A549 (cell line): ENCODE data around the gene YPEL4. TPM values are rescaled to one million over a fixed set of nuclear protein-coding genes. Genes with fewer than 3 reads are reported as not detected.

Experiments used
- ATAC-seq, 2 experiments: fragments of 200-7000 bp in 1 of 2; fragments of >200 bp in 1 of 2; cut with Nextera tagmentation in 1 of 2; cut with Tn5 transposase in 1 of 2; 3 replicates each; pipeline versions ENCODE4 v1.8.0 to v1.9.1; 2018 to 2020; ENCODE audit warnings: mild to moderate bottlenecking in 1 of 2, moderate library complexity in 1 of 2
- CTCF ChIA-PET: fragments of 300-600 bp; sonication (Branson Sonifier 250); formaldehyde crosslinking; extraction: SDS; loops from one replicate; lab custom pipeline; 2021; ENCODE audit warnings: antibody characterized with exemption, inconsistent platforms; lab: Yijun Ruan, JAX
- POLR2A ChIA-PET: fragments of 350-600 bp; formaldehyde crosslinking; extraction: SDS; loops from one replicate; lab custom pipeline; 2021; ENCODE audit warnings: antibody characterized with exemption, inconsistent platforms; lab: Yijun Ruan, JAX
- DNase-seq, 2 experiments: peaks; one replicate each; pipeline versions ENCODE4 v3.0.0 to v3.0.0-alpha.2; 2011 to 2016; ENCODE audit warnings: low read depth in 1 of 2, low spot score in 1 of 2
- FAIRE-seq: peaks from 2 replicates; lab custom pipeline; 2011; peaks lifted over from hg19 to GRCh38; lab: Jason Lieb, UNC
- H3K27ac ChIP-seq, 2 experiments: fragments of >200 bp; sonication (Bioruptor Twin); formaldehyde crosslinking; 3 replicates each; pipeline ENCODE4 v1.5.1; 2016 to 2017
- H3K4me1 ChIP-seq: fragments of >200 bp; sonication (Bioruptor Twin); formaldehyde crosslinking; 3 replicates; pipeline ENCODE4 v1.6.1; 2016
- H3K4me2 ChIP-seq: fragments of >200 bp; sonication (Bioruptor Twin); formaldehyde crosslinking; 3 replicates; pipeline ENCODE4 v1.6.1; 2016
- H3K4me3 ChIP-seq: fragments of >200 bp; sonication (Bioruptor Twin); formaldehyde crosslinking; 3 replicates; pipeline ENCODE4 v1.5.1; 2016
- H3K9me3 ChIP-seq: fragments of >200 bp; sonication (Bioruptor Twin); formaldehyde crosslinking; 3 replicates; pipeline ENCODE4 v1.6.1; 2016
- CBX2 ChIP-seq: fragments of 200-600 bp; sonication (generic); IDR thresholded peaks from 2 replicates; pipeline ENCODE4 v1.6.1; 2016; ENCODE audit warnings: low read depth, mild to moderate bottlenecking, borderline replicate concordance
- CEBPB ChIP-seq, 2 experiments: fragments of >200 bp in 1 of 2; sonication (Bioruptor Twin) in 1 of 2; formaldehyde crosslinking in 1 of 2; IDR thresholded peaks; 2 replicates each; pipeline ENCODE4 v1.6.1; 2012 to 2016
- CTCF ChIP-seq: fragments of >200 bp; sonication (Bioruptor Twin); formaldehyde crosslinking; IDR thresholded peaks from 3 replicates; pipeline ENCODE4 v1.5.1; 2016
- E2F6 ChIP-seq: IDR thresholded peaks from 2 replicates; pipeline ENCODE4 v1.6.1; 2012; ENCODE audit warnings: low read depth, borderline replicate concordance
- FOSL2 ChIP-seq, 2 experiments: fragments of 450-650 bp in 1 of 2; fragments of >200 bp in 1 of 2; sonication (Bioruptor Twin) in 1 of 2; formaldehyde crosslinking; IDR thresholded peaks; 2 replicates each; pipeline versions ENCODE4 v1.5.0 to v1.6.1; 2016 to 2020; ENCODE audit warnings: mild to moderate bottlenecking in 1 of 2, moderate library complexity in 1 of 2
- HDAC2 ChIP-seq: fragments of 200-600 bp; sonication (generic); IDR thresholded peaks from 2 replicates; pipeline ENCODE4 v1.6.1; 2016
- HMGXB4 ChIP-seq: fragments of 250-450 bp; sonication (Bioruptor Pico); IDR thresholded peaks from 2 replicates; pipeline ENCODE4 v1.5.0; 2021; ENCODE audit warnings: mild to moderate bottlenecking, moderate library complexity, borderline replicate concordance
- HOXB5 ChIP-seq: fragments of 250-450 bp; sonication (Bioruptor Pico); IDR thresholded peaks from 2 replicates; pipeline ENCODE4 v1.5.0; 2020; ENCODE audit warnings: mild to moderate bottlenecking, moderate library complexity
- JUN ChIP-seq, 2 experiments: fragments of >200 bp; sonication (Bioruptor Twin); formaldehyde crosslinking; IDR thresholded peaks; 2 replicates in 1 of 2; 3 replicates in 1 of 2; pipeline ENCODE4 v1.6.1; 2016 to 2017
- KDM1A ChIP-seq: fragments of 200-600 bp; sonication (generic); IDR thresholded peaks from 2 replicates; pipeline ENCODE4 v1.6.1; 2016; ENCODE audit warnings: low read depth, mild to moderate bottlenecking
- MAFK ChIP-seq: fragments of 450-650 bp; IDR thresholded peaks from 2 replicates; pipeline ENCODE4 v1.6.1; 2014; ENCODE audit not compliant: partially characterized antibody
- NPAS2 ChIP-seq: fragments of 250-450 bp; sonication (Bioruptor Pico); IDR thresholded peaks from 2 replicates; pipeline ENCODE4 v1.8.0; 2022; ENCODE audit warnings: mild to moderate bottlenecking, moderate library complexity, borderline replicate concordance
- POLR2A ChIP-seq: IDR thresholded peaks from 2 replicates; pipeline ENCODE4 v1.6.1; 2012; ENCODE audit warnings: mild to moderate bottlenecking, low read length
- RCOR1 ChIP-seq: fragments of 150-350 bp; IDR thresholded peaks from 2 replicates; pipeline ENCODE4 v1.6.1; 2014; ENCODE audit warnings: antibody characterized with exemption, low read length, low read depth
- RNF2 ChIP-seq: fragments of 200-600 bp; sonication (generic); IDR thresholded peaks from 2 replicates; pipeline ENCODE4 v1.6.1; 2016; ENCODE audit warnings: low read depth, mild to moderate bottlenecking, antibody characterized with exemption, moderate library complexity, borderline replicate concordance
- SMC3 ChIP-seq: fragments of >200 bp; sonication (Bioruptor Twin); formaldehyde crosslinking; IDR thresholded peaks from 3 replicates; pipeline ENCODE4 v1.6.1; 2018; ENCODE audit warnings: inconsistent platforms
- TP53 ChIP-seq: fragments of 250-450 bp; sonication (Bioruptor Pico); IDR thresholded peaks from 2 replicates; pipeline ENCODE4 v1.5.0; 2021; ENCODE audit warnings: mild to moderate bottlenecking, moderate library complexity
- ZFP36 ChIP-seq: fragments of 450-650 bp; IDR thresholded peaks from 2 replicates; pipeline ENCODE4 v1.6.1; 2014; ENCODE audit warnings: borderline replicate concordance; ENCODE audit not compliant: partially characterized antibody
- ZSCAN20 ChIP-seq: fragments of 250-450 bp; sonication (Bioruptor Pico); IDR thresholded peaks from 2 replicates; pipeline ENCODE4 v1.8.0; 2022; ENCODE audit warnings: mild to moderate bottlenecking, moderate library complexity
- WGBS: methylation state at CpG from one replicate; pipeline ENCODE4 v1.1.6; 2017; ENCODE audit errors: missing lambda C conversion rate; 5-methylcytosine and 5-hydroxymethylcytosine counted together
- polyA plus RNA-seq, 4 experiments: library from polyadenylated mRNA; depleted of rRNA in 3 of 4; stranded (reverse); fragments of >200 nt; fragmentation: RNase III in 1 of 4; extraction: RNeasy Plus Mini Kit Qiagen cat#74134 plus additional on column Dnase treatment in 1 of 4; gene quantifications; 2 replicates in 3 of 4; 3 replicates in 1 of 4; pipeline ENCODE4 v1.2.3, GENCODE V29; 2011 to 2017
- TF ChIP-seq, protein P1 (sequence below): fragments of >200 bp; sonication (Bioruptor Twin); formaldehyde crosslinking; IDR thresholded peaks from 3 replicates; pipeline ENCODE4 v1.6.1; 2016
- TF ChIP-seq, protein P2 (sequence below): fragments of 200-600 bp; sonication (generic); IDR thresholded peaks from 2 replicates; pipeline ENCODE4 v1.6.1; 2016; ENCODE audit warnings: antibody characterized with exemption, mild to moderate bottlenecking, moderate library complexity
- TF ChIP-seq, protein P3 (sequence below): IDR thresholded peaks from 2 replicates; pipeline ENCODE4 v1.6.1; 2012

Gene YPEL4
- polyA plus RNA-seq, 2 of the 4 experiments (the other 2 are of a cell fraction) = 0.04 to 0.06 TPM

DNA sequence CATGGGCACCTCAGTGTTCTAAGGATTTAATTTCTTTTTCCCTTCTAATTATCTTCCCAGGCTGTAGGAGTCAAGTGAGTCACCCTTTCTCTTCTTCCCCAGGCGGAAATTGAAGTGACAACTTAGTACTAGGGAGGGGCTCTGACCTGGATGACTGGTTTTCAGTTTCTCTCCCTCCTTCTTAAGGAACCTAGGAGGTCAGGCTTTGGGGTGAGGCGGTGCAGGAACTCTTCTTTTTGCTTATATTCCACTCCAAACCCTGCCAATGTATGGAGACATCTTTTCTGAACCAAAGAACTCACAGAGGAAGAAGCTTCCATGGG is 30.8 kb upstream of the YPEL4 start (continued):
- TF ChIP-seq NPAS2 (no peak), E2F6 (no peak), POLR2A (no peak), HOXB5 (CRISPR knock-in tag) (no peak)
- TF ChIP-seq, protein P1, sequence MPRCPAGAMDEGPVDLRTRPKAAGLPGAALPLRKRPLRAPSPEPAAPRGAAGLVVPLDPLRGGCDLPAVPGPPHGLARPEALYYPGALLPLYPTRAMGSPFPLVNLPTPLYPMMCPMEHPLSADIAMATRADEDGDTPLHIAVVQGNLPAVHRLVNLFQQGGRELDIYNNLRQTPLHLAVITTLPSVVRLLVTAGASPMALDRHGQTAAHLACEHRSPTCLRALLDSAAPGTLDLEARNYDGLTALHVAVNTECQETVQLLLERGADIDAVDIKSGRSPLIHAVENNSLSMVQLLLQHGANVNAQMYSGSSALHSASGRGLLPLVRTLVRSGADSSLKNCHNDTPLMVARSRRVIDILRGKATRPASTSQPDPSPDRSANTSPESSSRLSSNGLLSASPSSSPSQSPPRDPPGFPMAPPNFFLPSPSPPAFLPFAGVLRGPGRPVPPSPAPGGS = no peak
- TF ChIP-seq, all 56 proteins: peak for 0

GRCh38 chr11:57679396-57679795 is 29.7 kb upstream of the YPEL4 start:
- no peak for ATAC-seq
- Histone ChIP-seq H3K27ac (no peak overlapping the region), H3K9me3 (no peaks in the 10 kb centered on the region), H3K4me3 (no peak overlapping the region), H3K4me1 (0 out of 3 replicates have a peak, but pooled peaks cover 4% of the 10 kb centered on the region)
- POLR2A ChIA-PET = no interaction called here
- no peak for FAIRE-seq
- TF ChIP-seq RNF2 (no peak), ZSCAN20 (CRISPR knock-in tag) (no peak), SMC3 (no peak), ZFP36 (no peak), CEBPB (IDR thresholded peaks at IDR 0.05) (no peak), HDAC2 (no peak), MAFK (no peak), JUN (IDR thresholded peaks at IDR 0.05) (no peak), CBX2 (no peak), KDM1A (no peak), RCOR1 (no peak), HMGXB4 (CRISPR knock-in tag) (no peak), TP53 (CRISPR knock-in tag) (no peak), CTCF (no peak), FOSL2 (IDR thresholded peaks at IDR 0.05) (no peak), FOSL2 (CRISPR knock-in tag; IDR thresholded peaks at IDR 0.05) (no peak), E2F6 (no peak)
- TF ChIP-seq, protein P2, sequence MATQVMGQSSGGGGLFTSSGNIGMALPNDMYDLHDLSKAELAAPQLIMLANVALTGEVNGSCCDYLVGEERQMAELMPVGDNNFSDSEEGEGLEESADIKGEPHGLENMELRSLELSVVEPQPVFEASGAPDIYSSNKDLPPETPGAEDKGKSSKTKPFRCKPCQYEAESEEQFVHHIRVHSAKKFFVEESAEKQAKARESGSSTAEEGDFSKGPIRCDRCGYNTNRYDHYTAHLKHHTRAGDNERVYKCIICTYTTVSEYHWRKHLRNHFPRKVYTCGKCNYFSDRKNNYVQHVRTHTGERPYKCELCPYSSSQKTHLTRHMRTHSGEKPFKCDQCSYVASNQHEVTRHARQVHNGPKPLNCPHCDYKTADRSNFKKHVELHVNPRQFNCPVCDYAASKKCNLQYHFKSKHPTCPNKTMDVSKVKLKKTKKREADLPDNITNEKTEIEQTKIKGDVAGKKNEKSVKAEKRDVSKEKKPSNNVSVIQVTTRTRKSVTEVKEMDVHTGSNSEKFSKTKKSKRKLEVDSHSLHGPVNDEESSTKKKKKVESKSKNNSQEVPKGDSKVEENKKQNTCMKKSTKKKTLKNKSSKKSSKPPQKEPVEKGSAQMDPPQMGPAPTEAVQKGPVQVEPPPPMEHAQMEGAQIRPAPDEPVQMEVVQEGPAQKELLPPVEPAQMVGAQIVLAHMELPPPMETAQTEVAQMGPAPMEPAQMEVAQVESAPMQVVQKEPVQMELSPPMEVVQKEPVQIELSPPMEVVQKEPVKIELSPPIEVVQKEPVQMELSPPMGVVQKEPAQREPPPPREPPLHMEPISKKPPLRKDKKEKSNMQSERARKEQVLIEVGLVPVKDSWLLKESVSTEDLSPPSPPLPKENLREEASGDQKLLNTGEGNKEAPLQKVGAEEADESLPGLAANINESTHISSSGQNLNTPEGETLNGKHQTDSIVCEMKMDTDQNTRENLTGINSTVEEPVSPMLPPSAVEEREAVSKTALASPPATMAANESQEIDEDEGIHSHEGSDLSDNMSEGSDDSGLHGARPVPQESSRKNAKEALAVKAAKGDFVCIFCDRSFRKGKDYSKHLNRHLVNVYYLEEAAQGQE = no peak
- TF ChIP-seq, protein P3, sequence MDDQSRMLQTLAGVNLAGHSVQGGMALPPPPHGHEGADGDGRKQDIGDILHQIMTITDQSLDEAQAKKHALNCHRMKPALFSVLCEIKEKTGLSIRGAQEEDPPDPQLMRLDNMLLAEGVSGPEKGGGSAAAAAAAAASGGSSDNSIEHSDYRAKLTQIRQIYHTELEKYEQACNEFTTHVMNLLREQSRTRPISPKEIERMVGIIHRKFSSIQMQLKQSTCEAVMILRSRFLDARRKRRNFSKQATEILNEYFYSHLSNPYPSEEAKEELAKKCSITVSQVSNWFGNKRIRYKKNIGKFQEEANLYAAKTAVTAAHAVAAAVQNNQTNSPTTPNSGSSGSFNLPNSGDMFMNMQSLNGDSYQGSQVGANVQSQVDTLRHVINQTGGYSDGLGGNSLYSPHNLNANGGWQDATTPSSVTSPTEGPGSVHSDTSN = no peak
- TF ChIP-seq, all 56 proteins: peak for 0
- no peak overlapping the region for H3K4me2 ChIP-seq
- no peak for DNase-seq
- CTCF ChIA-PET = no interaction called here
- WGBS = 97% methylated on average over 4 of the region's 4 CpGs
